D341Med (cell line): ENCODE measurements around the gene TRMT44.
A peak's percentile ranks its signal among the peaks of the same experiment; 100 is the strongest.
"Not testable (repeated sequence)": the region's sequence is repeated elsewhere in the genome, so short reads cannot be mapped to it uniquely, and the experiment has no call there.

Experiments
- DNase-seq: peaks from one replicate; pipeline ENCODE4 v3.0.0; 2012; ENCODE audit warnings: low spot score

The TRMT44 gene

DNA sequence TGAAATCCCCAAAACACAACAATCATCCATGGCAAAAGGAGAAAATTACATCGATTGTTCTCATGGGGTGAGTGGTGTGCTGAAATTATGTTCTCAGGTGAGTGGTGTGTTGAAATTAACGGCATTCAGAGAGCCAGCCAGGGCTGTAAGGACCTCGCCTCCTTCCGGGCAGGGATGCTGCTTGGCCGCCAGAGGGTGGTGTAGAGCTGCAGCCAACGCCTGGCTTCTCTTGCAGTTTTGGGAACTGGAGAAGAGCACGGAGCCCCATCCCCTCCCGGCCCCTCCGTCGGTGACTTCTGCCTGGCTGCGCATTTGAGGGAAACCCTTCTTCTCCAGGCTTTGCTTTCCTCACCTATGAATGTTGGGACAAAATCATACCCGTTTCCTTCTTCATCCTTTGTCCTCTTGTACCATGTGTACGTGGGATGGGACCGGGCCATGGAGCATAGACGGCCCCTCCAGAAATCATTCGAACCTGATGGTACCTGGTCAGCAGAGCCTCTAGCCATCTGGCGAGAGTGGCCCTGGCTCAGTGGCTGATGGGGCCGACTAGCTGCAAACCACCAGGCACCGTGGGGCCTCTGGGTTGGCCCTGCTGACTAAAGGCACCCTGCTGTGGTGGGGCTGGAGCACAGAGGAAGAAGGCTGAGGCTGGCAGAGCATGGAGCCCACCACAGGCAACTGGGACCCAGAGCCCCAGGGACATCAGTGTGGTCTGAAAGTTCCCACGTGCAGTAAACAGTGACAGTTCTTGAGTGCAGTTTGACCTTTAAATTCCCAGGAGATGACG is 28.4 kb downstream of the TRMT44 start:
- DNase-seq, result peak; percentile 89

DNA sequence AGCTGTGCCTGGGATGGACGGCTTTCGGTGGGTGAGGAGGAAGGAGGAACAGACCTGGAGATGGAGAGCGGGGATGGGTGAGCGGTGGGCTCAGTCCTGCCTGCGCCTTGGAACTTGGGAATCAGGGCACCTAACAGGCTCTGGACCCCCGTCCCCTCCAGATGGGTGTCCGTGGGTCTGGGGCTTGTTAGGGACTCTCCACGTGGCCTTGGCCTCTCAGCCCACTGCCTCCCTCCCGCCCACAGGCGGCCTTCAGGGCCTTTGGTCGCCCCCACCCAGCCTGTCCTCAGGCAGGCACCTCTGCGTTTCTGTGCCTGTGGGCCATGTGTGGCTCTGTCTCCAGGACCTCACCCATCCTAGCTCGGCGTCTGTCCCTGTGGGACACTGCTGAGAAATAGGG is 29.0 kb downstream of the TRMT44 start:
- DNase-seq, result no peak

DNA sequence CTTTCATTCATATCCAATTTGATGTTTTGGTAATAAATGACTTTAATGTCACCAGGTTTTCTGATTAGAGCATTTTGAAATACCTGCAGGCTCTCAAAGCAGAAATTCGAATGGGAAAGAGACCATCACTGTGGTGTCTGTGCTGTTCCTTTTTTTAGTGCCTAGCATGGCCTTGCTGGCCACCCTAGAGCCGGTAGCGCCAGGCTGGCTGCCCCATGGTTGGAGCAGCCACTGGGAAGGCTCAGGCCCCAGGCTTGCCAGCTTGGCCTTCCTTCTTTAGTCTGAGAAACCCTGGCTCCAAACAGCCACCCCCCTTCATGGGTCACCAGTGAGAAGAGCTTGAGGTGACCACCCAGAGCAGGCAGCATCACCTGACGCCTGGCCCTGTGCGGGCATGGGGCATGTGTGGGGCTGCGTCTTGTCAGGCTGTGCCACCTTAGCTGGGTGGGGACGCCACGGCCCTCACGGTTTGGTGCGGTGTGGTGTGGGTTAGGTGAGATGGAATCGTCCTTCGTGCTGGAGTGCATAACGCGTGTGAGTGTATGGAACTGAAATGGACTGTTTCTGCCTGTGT is 30.0 kb downstream of the TRMT44 start:
- peak; percentile 10 for DNase-seq

DNA sequence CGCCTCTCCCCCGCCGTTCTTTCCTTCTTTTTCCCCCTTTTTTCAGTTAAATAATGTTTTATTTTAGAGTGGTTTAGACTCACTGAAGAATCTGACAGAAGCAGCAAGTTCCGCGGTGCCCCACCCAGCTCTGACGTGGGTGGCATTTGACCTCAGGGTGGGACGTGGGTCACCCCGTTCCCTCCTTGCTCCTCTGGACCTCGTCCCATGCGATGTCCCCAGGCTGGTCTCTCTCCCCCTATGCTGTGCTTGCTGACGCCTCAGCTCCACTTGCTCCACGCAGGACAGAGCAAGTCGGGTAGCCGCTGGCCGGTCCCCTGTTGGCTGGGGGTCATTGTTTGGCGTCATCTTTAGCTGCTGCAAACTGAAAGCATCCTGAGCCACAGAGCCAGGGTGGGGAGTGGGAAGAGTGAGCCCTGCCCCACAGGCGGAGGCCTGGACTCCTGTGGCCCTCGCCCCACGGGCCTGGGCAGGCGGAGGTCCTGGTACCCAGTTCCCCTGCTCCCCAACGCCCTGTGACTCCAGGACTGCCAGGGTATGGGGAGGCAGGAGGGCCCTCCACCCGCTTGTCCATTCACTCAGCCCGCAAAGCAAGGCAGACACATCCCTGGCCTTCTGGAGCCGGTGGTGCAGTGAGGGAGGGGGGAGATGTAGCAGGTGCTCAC is 30.8 kb downstream of the TRMT44 start:
- DNase-seq, result peak; percentile 21

DNA sequence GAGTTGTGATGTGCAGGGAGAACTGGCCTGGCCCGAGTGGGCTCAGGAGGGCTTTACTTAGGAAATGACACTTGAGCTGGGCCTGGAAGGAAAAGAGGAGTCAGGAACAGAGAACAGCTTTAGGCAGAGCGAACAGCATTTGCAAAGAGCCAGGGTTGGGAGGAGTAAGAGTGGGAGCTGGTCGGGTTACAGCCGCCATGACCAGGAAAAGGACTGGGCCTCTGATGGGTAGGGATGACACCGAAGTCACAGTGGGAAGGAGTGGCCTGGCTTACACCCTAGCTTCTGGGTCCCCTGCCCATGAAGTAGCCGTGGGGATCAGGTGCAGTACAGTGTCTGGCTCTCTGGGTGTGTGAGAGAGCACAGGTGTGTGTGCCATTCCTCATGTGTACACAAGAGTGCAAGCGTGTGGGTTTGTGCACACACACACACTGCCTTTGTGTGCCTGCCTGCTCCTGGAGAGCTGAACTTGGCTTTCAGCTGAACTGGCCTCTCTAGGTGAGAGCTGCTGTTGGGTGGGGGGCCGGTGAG is 31.6 kb downstream of the TRMT44 start:
- peak; percentile 22 for DNase-seq

DNA sequence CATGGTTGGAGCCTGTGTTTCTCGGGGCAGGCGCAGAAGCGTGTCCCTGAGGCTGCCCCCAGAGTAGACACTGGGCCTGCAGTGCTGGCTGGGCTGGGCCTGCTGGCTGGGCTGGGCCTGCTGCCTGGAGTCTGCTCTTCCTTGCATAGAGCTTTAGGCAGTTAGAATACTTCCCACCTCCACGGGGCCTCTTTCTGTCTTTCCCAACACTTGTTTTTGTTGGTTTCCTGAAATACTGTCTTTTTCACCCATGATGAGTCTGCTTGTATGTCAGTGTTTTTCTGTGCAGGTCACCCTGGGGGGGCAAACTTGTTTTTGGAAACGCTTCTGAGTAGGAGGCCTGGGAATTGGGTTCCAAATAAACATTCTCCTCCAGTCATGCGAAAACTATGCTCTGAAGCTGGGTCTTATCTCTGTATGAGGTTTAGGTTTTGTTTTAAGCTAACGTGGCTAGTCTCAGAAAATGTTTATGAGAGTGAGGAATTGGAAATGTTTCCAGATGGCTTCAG is 32.2 kb downstream of the TRMT44 start:
- peak; percentile 21 for DNase-seq

DNA sequence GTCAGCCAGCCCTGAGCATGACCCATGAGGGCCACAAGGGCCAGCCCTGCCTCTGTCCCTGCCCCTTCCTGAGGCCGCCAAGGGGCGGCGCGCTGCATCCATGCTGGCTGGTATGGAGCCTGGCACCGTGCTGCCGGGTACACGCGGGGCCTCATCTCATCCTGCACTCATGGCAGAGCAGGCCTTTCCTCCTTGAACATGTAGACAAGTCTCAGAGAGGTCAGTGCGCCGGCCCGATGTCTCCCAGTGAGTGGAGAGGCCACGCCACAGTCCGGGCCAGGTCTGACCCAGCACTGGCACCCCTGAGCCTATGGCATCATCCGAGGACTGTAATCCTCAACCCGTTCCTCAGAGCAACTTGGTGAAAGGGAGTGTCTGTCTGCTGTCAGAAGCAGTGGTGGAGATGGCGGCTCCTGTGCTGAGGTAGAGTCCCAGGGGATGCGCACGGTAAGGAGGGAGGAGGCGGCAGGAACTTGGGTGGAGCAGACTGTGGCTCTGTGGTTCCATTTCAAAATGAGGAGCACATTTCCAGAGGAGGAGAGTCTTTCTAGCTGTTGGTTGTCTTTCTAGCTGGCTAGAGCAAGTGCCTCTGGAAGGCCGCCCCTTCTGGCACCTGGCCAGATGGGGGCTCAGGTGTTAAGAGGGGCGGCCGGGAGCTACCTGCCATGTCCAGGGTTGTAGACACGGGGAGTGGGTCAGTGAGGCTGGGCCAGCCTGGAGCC is 32.8 kb downstream of the TRMT44 start:
- peak; percentile 23 for DNase-seq

DNA sequence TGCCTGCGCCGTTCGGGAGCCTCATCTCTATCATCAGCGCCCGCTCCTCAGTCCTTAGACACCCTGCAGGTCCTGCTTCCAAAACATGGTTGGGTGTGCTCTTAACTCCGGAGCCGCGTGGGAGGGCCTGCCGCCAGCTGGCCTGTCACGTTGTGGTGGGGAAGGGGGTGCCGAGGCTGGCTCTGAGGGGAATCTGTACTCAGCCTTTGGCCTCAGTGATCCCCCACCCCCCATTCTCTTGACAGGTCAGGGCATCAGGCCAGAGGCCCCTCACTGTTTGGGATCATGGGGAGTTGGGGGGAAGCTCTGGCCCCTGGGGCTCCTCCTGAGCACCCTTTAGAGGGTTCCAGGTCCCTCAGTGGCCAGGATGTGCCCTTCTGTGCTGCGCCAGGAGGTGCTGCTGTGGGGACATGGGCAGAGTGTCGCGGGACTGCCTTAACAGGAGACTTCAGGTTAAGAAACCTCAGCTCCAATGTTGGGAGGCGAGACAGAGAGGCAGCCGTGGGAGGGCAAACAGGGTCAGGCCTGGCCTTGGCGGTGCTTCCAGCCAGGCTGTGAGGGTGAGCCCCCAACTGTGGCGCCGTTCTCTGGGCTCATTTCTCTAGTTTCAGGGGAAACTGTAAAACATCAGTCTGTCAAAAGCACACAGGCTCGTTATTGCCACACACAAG is 33.5 kb downstream of the TRMT44 start:
- DNase-seq, result no peak

DNA sequence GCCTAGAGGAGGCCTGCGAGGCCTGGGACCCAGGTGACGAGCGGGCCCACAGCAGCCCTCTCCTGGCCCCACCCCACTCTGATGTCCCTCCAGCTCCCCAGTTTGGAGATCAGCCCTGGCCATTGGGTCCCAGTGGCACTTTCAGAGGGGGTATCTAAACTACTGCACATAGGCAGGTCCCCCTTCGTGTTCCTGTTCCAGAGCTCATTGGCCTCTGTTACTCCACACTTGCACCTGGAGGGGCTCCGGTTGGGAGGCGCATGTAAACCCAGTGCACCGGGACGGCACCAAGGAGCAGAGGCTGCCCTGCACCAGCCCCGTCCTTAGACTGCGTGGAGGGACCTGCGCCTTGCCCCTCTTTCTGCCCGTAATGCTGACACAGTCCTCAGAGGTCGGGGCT is 34.3 kb downstream of the TRMT44 start:
- DNase-seq, result no peak

DNA sequence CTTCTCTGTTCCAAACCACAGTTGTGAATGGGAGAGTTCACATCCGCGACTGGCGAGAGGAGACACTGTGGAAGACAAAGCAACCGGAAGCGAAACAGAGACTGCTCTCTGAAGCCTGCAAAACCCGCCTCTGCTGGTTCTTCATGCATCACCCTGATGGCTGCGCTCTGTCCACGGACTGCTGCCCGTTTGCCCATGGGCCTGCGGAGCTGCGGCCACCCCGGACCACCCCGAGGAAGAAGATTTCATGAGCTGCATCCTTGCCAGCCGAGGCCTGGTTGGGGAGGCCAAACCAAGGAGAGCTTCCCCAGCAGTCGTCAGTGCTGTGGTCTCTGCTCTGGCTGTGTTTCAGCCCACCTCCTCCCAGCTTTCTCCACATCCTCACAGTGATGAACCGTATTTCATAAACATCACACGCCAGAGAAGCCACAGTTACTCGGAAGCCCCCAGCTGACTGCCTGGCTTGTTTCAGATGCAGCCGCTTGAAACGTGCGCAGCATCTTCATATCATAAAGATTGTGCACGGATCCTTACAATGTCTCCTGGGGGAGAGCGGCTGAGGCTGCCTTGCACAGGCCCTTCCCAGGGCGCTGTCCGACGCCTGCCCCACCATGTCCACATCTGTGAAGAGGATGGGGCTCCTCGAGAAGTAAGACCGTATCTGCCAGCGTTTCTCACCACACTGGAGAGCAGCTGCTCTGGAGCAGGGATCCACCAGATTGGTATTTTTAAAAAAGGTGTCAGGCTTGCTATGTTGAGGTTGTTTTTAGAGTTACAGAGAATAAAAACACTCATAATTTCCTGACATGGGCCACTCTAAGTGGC is 35.4 kb downstream of the TRMT44 start:
- DNase-seq, result no peak

DNA sequence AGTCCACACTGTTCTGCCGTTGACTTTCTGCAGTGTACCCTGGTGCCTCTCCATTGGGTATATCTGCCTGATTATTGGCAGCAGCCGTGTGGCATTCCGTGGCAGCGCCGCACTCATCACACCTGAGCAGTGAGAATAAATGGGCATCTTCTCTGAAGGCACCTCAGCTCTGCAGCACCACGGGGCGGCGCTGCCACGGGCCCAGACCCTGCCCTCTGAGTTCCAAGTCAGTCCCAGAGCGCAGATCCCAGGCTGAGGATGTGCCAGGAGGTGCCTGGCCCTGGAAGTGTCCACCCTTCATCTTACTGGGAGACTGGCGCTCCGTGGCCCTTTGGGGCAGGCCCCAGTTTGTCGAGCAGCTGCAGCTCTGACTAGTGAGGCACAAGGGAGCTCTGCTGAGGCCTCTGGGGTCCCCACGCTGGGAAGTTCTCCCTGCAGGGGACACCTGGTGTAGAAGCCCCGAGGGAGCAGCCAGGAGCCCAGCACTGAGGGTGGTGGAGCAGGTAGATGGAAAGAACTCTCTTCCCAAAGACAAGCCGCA is 36.6 kb downstream of the TRMT44 start:
- peak; percentile 16 for DNase-seq

DNA sequence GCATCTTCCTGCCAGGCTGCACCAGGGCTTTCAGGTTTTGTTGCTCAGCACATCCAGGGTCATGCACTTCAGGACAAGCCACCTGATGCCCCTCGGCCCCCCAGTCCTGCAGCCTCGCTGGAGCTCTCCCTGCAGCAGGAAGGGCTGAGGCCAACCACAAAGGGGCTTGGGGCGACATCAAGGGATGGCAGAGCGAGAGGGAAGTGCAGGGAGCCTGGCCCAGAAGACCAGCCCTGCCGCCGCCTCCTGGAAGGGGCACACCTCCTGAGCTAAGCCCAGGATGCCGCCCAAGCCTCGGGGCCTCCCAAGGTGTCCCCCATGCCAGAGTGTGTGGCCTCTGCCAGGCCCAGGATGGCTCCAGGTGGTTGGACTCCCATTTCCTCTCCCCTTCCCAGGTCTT is 37.1 kb downstream of the TRMT44 start:
- DNase-seq, result peak; percentile 20

DNA sequence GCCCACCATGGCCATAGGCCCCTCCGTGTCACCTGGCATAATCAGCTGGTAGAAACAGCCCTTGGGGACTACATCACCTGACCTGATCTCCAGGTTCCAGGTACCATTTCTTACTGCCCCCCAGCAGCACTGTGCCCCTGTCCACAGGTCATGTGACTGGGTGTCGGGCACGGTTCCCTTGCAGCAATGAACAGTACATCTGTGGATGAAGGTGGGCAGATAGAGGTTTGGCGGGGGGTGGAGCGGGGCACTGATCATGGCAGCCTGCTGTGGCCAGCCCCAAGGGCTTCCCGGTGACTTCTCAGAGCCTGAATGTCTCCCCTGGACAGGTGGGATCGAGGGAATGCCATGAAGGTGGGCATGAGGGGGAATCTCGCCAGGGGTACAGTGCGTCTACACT is 37.8 kb downstream of the TRMT44 start:
- peak; percentile 26 for DNase-seq

DNA sequence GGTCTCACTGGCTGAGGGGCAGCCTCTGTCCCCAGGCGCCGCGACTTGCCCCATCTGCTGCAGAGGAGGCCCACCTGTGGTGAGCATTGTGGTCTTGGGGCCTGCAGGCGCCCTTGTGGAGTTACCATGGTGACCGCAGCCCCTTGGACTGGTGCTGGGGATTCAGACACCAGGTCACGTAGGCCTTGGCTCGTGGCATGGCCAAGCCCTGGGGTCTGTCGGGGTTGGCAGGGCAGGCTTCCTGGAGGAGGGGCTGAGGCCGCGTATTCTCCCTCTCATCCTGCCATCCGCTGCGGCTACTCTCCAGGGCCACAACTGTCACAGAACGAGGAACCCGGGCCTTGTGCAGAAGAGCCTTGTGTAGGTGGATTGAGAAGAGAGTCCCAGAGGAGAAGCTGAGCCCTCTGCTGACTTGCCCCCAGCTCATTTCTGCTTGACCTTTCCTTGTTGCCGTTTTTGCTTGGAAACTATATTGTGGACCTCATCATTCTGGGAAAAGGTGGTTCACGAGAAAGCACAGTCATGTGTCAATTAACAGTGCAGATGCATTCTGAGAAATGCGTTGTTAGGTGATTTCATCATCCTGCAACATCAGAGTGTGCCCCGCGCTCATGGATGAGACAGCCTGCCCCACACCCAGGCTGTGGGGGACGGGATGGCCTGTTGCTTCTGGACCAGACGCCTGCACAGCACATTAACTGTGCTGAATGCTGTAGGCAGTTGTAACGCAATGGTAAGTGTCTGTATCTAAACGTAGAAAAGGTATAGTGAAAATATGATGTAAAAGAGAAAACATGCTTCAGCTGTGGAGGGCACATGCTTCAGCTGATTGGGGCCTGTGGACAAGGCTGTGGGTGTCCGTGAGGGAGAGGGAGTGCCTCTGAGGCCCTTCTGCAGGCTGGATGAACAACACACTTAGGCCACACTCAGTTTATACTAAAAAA is 38.5 kb downstream of the TRMT44 start:
- DNase-seq, result peak; percentile 28

DNA sequence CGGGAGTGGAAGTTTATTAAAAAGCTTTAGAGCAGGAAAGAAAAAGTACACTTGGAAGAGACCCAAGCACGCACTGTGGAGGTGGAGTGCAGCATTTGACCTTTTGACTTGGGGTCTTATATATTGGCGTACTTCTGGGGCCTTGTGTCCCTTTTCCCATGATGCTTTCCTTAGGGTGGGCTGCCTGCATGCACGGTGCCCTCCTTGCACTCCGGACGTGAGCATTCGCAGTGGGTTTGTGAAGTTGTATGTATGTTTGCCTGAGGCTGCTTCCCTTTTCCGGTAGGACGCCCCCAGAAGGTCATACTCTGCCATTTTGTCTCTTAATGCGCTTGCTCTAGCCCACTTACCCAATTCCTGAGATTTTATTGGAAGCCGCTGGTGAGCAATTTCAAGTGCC is 39.6 kb downstream of the TRMT44 start:
- no peak for DNase-seq

DNA sequence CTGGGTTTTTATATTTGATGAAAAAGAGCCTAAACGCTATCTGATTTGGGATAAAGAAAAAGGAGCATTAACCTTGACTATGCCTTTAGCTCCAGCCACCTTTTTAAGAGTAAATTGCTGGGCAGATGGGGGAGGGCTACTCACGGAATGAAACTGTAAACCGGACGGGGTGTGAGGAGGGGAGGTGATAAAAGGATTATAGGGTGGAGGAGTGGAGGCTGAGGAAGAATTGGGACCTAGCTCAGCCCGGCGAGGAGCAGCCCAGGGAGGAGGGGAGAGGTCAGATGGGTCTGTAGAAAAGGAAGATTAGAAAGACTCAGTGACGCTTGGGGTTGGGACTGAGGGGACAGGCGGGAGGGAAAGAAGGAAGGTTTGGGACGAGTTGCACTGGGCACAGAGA is 46.1 kb downstream of the TRMT44 start:
- not testable (repeated sequence) for DNase-seq

DNA sequence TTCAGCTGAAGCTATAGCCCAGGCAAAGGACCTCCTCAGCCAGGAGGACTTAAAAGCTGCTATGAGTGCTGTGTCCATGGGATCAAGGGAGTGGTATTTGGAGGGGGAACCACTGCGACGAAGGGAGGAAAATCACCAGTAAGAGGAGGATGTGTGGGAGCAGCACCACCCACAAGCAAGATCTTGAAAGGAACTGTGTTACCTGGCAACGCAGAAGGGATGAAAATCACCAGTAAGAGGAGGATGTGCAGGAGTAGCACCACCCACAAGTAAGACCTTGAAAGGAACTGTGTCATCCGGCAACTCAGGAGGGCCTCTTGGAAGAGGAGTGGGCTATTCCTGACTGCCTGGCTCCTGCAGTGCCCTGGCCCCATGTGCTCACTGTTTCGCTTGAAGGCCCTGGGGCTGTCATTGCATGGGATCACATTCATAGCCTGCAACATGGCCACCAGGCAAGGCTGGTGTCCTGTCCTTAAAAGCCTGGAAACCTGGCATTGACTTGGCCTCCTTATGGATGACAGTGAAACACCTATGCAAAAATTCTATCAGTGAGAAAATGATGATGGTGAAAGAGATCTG is 48.3 kb downstream of the TRMT44 start:
- DNase-seq, result no peak

DNA sequence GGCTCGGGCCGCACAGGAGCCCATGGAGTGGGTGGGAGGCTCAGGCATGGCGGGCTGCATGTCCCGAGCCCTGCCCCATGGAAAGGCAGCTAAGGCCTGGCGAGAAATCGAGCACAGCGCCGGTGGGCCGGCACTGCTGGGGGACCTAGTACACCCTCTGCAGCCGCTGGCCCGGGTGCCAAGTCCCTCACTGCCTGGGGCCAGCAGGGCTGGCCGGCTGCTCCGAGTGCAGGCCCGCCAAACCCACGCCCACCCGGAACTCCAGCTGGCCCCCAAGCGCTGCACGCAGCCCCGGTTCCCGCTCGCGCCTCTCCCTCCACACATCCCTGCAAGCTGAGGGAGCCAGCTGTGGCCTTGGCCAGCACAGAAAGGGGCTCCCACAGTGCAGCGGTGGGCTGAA is 50.9 kb downstream of the TRMT44 start:
- not testable (repeated sequence) for DNase-seq

DNA sequence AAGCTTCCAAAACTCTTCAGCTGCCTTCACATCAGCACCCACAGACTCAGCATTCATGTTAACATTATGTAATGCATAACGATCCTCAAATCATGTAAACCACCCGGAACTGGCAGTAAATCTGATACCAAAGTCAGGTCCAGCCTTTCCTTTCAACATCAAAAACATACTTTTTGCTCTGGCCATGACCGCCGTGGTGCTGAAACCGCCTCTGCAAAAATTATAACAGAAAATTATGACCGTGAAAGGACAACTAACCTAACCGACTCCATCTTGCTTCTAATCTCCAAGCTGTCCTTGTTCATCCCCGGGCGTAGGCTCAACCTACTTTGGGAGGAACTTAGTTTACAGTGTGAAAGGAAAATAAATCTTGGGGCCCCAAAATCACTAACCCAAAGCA is 51.6 kb downstream of the TRMT44 start:
- DNase-seq, result no peak
